Coronary artery (tissue), 2 donors: Measurements from ENCODE around the gene SLC22A17.
"Not testable (repeated sequence)": the region's sequence is repeated elsewhere in the genome, so short reads cannot be mapped to it uniquely, and the experiment has no call there.

ENCODE experiments used
- DNase-seq: peaks from one replicate; pipeline ENCODE4 v3.0.0-alpha.2; 2017; ENCODE audit warnings: low spot score
- H3K27ac ChIP-seq, 2 donors: fragments of 200-600 bp; sonication (generic); one replicate each; pipeline ENCODE4 v1.5.1; 2016 to 2019
- H3K4me3 ChIP-seq: fragments of 200-600 bp; sonication (generic); 2 replicates; pipeline ENCODE4 v1.5.1; 2016; ENCODE audit warnings: mild to moderate bottlenecking, moderate library complexity
- CTCF ChIP-seq: fragments of 200-600 bp; sonication (generic); IDR thresholded peaks from one replicate; pipeline ENCODE4 v1.5.1; 2019; ENCODE audit warnings: antibody characterized with exemption

Gene SLC22A17

GRCh38 chr14:23396126-23396525 is 43.4 kb upstream of the SLC22A17 start:
- no peak for TF ChIP-seq CTCF
- no peak for DNase-seq
- H3K27ac ChIP-seq: no peak overlapping the region
- no peak overlapping the region for H3K4me3 ChIP-seq

DNA sequence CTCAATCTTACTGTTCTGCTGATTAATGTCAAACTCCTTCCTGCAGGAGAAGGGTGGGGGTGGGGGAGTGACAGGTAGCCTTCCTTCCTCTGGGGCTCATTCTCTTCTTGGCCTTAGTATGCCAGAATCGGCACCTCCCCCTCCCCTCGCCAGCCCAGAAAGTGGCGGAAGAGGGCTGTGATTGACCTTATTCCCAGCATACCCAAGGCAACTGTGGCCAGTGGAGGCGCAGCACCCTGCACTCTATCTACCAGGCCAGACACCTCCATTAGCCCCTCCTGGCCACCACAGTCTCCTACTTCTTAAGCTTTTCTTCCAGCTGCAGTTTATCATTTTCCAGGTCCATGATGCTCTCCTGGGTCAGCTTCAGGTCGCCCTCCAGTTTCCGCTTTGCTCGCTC is 39.9 kb upstream of the SLC22A17 start:
- TF ChIP-seq CTCF: no peak
- Histone ChIP-seq H3K4me3 (no peak overlapping the region), H3K27ac (no peak overlapping the region)
- DNase-seq: no peak

- H3K27ac ChIP-seq: not testable (repeated sequence)
These were observed 37.2 kb upstream of the SLC22A17 start for GRCh38 chr14:23389871-23390270.

DNA sequence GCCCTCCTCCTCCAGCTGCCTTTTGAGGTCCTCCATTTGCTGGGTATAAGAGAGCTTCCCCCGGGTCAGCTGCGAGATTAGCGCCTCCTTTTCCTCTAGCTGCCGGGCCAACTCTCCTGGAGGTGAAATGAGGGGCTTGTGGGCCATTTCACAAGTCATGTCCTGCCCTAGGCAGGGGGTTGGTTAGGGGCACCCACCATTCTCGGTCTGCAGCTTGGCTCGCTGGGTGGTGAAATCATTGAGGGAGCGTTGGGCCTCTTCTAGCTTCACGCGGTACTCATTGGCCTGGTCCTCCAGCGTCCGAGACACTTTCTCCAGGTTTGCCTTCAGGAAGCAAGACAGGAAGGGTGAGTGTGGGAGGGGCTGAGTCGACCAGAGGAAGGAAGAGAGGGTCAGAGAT is 36.7 kb upstream of the SLC22A17 start:
- no peak overlapping the region for H3K27ac ChIP-seq
- no peak for TF ChIP-seq CTCF
- no peak overlapping the region for H3K4me3 ChIP-seq
- DNase-seq: no peak

More at GRCh38 chr14:23389871-23390270, 37.2 kb upstream of the SLC22A17 start:
- H3K4me3 ChIP-seq, DNase-seq: not testable (repeated sequence)

- DNase-seq: no peak
These were observed 36.3 kb upstream of the SLC22A17 start for GRCh38 chr14:23388996-23389395.

DNA sequence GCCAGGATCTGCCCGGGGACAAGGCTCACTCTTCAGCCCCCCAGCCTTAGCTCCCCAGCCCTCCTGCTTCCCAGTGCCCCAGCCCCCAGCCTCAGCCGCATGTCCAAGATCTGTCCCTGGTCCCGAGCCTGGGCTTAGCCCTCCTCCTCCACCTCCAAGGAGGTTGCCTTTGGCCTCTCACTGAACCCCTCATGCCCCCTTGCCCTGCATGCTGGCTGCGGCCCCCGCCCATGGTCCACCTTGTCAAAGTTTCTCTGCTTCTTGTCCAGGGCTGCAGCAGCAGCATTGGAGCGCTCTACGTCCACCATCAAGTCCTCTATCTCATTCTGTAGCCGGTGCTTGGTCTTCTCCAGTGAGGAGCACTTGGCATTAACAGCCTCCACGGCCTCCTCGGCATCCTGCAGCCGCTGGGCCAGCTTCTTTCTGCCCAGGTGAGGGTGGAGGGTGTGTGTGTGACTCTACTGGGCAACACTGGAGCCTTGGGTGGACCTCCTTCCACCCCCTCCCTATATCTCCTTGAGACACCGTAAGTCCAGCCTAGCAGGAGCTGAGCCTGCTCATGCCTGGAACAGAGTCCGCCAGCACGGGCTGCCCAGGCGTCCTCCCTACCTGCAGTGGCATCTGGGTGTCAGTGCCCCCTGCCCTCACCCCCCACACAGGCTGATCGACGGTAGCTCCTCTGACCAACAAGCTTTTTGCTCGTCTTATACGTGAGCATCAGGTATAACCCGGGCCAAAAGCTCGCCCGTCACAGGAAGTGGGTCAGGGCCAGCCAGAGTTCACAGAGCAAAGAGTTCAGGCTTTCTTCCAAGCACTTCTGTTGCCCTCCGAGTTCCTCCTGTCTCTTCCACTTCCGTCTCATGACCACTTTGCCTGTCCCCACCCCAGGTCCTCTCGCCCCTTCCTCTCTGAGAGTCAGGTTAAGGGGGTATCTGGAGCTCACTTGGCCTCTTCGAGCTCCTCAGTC is 35.5 kb upstream of the SLC22A17 start:
- DNase-seq: no peak
- Histone ChIP-seq H3K27ac (no peak overlapping the region), H3K4me3 (no peak overlapping the region)
- no peak for TF ChIP-seq CTCF

More at GRCh38 chr14:23388996-23389395, 36.3 kb upstream of the SLC22A17 start:
- no peak overlapping the region for H3K27ac ChIP-seq
- H3K4me3 ChIP-seq: no peak overlapping the region
- TF ChIP-seq CTCF: no peak

- no peak overlapping the region for H3K4me3 ChIP-seq
- DNase-seq: no peak
- H3K27ac ChIP-seq: no peak overlapping the region
- TF ChIP-seq CTCF: no peak
These were observed 34.3 kb upstream of the SLC22A17 start for GRCh38 chr14:23386999-23387398.

DNA sequence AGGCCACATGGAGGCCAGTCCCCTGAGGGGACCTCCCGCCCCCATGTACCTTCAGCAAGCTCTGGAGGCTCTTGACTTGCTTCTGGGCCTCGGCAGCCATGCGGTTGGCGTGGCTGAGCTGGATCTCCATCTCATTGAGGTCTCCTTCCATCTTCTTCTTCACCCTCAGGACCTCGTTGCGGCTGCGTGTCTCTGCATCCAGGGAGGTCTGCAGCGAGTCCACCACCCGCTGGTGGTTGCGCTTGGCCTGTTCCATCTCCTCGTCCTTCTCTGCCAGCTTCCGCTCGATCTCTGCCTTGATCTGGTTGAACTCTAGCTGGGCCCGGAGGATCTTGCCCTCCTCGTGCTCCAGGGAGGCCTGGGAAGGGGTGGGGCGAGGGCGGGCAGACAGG is 33.6 kb upstream of the SLC22A17 start:
- DNase-seq, H3K4me3 ChIP-seq, H3K27ac ChIP-seq: not testable (repeated sequence)
